ENCODE data around the gene NAP1L1.

- TF ChIP-seq, protein P1, sequence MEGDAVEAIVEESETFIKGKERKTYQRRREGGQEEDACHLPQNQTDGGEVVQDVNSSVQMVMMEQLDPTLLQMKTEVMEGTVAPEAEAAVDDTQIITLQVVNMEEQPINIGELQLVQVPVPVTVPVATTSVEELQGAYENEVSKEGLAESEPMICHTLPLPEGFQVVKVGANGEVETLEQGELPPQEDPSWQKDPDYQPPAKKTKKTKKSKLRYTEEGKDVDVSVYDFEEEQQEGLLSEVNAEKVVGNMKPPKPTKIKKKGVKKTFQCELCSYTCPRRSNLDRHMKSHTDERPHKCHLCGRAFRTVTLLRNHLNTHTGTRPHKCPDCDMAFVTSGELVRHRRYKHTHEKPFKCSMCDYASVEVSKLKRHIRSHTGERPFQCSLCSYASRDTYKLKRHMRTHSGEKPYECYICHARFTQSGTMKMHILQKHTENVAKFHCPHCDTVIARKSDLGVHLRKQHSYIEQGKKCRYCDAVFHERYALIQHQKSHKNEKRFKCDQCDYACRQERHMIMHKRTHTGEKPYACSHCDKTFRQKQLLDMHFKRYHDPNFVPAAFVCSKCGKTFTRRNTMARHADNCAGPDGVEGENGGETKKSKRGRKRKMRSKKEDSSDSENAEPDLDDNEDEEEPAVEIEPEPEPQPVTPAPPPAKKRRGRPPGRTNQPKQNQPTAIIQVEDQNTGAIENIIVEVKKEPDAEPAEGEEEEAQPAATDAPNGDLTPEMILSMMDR (conservative IDR thresholded peaks at IDR 0.05; ENCODE audit: low read depth, low read length): no peak
- no peak for TF ChIP-seq EZH2 (IDR thresholded peaks at IDR 0.05; ENCODE audit: borderline replicate concordance, low read depth, low read length, poor library complexity, severe bottlenecking)
These were observed 78.2 kb downstream of the NAP1L1 start for GRCh38 chr12:76006028-76006925.

Measured in A673 (cell line).